HCT116 (cell line): Measurements from ENCODE around the gene ADGRF4.

ENCODE experiments used
- CEBPB ChIP-seq: IDR thresholded peaks from 2 replicates; pipeline ENCODE4 v1.6.1; 2012; ENCODE audit warnings: low read depth
- EZH2 ChIP-seq: fragments of 200-600 bp; sonication (generic); IDR thresholded peaks from 2 replicates; pipeline ENCODE4 v1.6.1; 2017; ENCODE audit warnings: antibody characterized with exemption, mixed run types
- EZH2phosphoT487 ChIP-seq: fragments of 200-600 bp; IDR thresholded peaks from 2 replicates; pipeline ENCODE4 v1.6.1; 2018; ENCODE audit warnings: antibody characterized with exemption, borderline replicate concordance
- FOSL1 ChIP-seq: IDR thresholded peaks from 2 replicates; pipeline ENCODE4 v1.6.1; 2012; ENCODE audit warnings: low read depth
- JUND ChIP-seq: IDR thresholded peaks from 2 replicates; pipeline ENCODE4 v1.6.1; 2012
- POLR2A ChIP-seq: IDR thresholded peaks from 2 replicates; pipeline ENCODE4 v1.7.0; 2011; ENCODE audit warnings: borderline replicate concordance; ENCODE audit not compliant: insufficient read depth, insufficient read length; ENCODE audit errors: extremely low read depth
- POLR2AphosphoS5 ChIP-seq: IDR thresholded peaks from 2 replicates; pipeline ENCODE4 v1.6.1; 2011; ENCODE audit warnings: mild to moderate bottlenecking, low read depth, low read length, moderate library complexity
- RAD21 ChIP-seq: IDR thresholded peaks from 2 replicates; pipeline ENCODE4 v1.6.1; 2012; ENCODE audit warnings: low read depth, mild to moderate bottlenecking
- SIN3A ChIP-seq: IDR thresholded peaks from 2 replicates; pipeline ENCODE4 v1.6.1; 2012; ENCODE audit warnings: low read depth
- YY1 ChIP-seq: IDR thresholded peaks from 2 replicates; pipeline ENCODE4 v1.6.1; 2011; ENCODE audit warnings: low read length, low read depth, moderate library complexity, mild to moderate bottlenecking; ENCODE audit not compliant: insufficient replicate concordance; ENCODE audit errors: extremely low read depth
- ZNF274 ChIP-seq: fragments of 200-500 bp; sonication (Bioruptor generic); IDR thresholded peaks from 2 replicates; pipeline ENCODE4 v1.6.1; 2014; ENCODE audit warnings: mild to moderate bottlenecking, low read depth, low read length, inconsistent platforms
- TF ChIP-seq, protein P1 (sequence below): IDR thresholded peaks from 2 replicates; pipeline ENCODE4 v1.6.1; 2012
- TF ChIP-seq, protein P2 (sequence below): IDR thresholded peaks from 2 replicates; pipeline ENCODE4 v1.6.1; 2012; ENCODE audit warnings: low read depth
- TF ChIP-seq, protein P3 (sequence below), 3 experiments: fragments of 200-600 bp in 1 of 3; sonication (generic) in 1 of 3; IDR thresholded peaks in 2 of 3; conservative IDR thresholded peaks in 1 of 3; 2 replicates each; pipeline ENCODE4 v1.5.1; 2012 to 2017; ENCODE audit warnings: low read depth in 2 of 3, low read length in 2 of 3, antibody characterized with exemption in 1 of 3, borderline replicate concordance in 1 of 3, control low read depth in 1 of 3, mild to moderate bottlenecking in 1 of 3, mixed read lengths in 1 of 3, mixed run types in 1 of 3, moderate library complexity in 1 of 3; ENCODE audit not compliant: insufficient read depth in 1 of 3

DNA sequence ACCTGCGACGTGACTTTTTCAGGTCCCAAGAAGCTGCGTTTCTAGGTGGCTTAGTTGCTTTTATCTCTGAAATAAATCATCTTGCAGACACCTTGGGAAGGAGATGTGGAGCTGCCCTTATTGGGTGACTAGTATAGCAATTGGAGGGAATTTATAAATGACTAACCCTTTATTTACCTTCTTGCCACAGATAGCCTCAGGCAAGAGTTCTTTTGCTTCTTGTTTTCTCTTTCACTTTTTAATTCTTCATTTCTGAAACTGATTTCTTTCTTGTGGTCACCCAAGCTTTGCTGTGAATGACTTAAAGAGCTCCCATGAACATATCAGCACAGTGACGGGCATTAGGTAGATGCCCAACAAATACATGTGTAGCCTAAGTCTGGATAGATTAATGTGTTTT is 3.0 kb downstream of the ADGRF4 start:
- TF ChIP-seq SIN3A: no peak
- no peak for TF ChIP-seq POLR2A
- TF ChIP-seq, protein P1, sequence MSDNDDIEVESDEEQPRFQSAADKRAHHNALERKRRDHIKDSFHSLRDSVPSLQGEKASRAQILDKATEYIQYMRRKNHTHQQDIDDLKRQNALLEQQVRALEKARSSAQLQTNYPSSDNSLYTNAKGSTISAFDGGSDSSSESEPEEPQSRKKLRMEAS: no peak
- TF ChIP-seq, protein P2, sequence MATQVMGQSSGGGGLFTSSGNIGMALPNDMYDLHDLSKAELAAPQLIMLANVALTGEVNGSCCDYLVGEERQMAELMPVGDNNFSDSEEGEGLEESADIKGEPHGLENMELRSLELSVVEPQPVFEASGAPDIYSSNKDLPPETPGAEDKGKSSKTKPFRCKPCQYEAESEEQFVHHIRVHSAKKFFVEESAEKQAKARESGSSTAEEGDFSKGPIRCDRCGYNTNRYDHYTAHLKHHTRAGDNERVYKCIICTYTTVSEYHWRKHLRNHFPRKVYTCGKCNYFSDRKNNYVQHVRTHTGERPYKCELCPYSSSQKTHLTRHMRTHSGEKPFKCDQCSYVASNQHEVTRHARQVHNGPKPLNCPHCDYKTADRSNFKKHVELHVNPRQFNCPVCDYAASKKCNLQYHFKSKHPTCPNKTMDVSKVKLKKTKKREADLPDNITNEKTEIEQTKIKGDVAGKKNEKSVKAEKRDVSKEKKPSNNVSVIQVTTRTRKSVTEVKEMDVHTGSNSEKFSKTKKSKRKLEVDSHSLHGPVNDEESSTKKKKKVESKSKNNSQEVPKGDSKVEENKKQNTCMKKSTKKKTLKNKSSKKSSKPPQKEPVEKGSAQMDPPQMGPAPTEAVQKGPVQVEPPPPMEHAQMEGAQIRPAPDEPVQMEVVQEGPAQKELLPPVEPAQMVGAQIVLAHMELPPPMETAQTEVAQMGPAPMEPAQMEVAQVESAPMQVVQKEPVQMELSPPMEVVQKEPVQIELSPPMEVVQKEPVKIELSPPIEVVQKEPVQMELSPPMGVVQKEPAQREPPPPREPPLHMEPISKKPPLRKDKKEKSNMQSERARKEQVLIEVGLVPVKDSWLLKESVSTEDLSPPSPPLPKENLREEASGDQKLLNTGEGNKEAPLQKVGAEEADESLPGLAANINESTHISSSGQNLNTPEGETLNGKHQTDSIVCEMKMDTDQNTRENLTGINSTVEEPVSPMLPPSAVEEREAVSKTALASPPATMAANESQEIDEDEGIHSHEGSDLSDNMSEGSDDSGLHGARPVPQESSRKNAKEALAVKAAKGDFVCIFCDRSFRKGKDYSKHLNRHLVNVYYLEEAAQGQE: no peak
- TF ChIP-seq, protein P3, sequence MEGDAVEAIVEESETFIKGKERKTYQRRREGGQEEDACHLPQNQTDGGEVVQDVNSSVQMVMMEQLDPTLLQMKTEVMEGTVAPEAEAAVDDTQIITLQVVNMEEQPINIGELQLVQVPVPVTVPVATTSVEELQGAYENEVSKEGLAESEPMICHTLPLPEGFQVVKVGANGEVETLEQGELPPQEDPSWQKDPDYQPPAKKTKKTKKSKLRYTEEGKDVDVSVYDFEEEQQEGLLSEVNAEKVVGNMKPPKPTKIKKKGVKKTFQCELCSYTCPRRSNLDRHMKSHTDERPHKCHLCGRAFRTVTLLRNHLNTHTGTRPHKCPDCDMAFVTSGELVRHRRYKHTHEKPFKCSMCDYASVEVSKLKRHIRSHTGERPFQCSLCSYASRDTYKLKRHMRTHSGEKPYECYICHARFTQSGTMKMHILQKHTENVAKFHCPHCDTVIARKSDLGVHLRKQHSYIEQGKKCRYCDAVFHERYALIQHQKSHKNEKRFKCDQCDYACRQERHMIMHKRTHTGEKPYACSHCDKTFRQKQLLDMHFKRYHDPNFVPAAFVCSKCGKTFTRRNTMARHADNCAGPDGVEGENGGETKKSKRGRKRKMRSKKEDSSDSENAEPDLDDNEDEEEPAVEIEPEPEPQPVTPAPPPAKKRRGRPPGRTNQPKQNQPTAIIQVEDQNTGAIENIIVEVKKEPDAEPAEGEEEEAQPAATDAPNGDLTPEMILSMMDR (IDR thresholded peaks at IDR 0.05 in 2 of 3, conservative IDR thresholded peaks at IDR 0.05 in 1 of 3; ENCODE audit: borderline replicate concordance in 1 of 3, insufficient read depth in 1 of 3, low read depth in 2 of 3, low read length in 2 of 3): no peak
- TF ChIP-seq POLR2AphosphoS5: no peak
- TF ChIP-seq JUND: no peak
- TF ChIP-seq EZH2phosphoT487: no peak
- no peak for TF ChIP-seq FOSL1
- TF ChIP-seq EZH2: no peak
- TF ChIP-seq ZNF274: no peak
- TF ChIP-seq RAD21: no peak
- no peak for TF ChIP-seq YY1
- no peak for TF ChIP-seq CEBPB
